H9 (cell line): ENCODE results near the gene FGF12. TPM values are rescaled to one million over a fixed set of nuclear protein-coding genes. Genes with fewer than 3 reads are reported as not detected.

ENCODE experiments used
- DNase-seq: peaks from one replicate; pipeline ENCODE4 v3.0.0-alpha.2; 2017
- H2AFZ ChIP-seq: one replicate; pipeline ENCODE4 v1.6.1; 2013; ENCODE audit warnings: mild to moderate bottlenecking, low read length, control low read depth, moderate library complexity
- H2AK5ac ChIP-seq: 2 replicates; pipeline ENCODE4 v1.6.1; 2013; ENCODE audit warnings: low read length, control low read depth, mixed read lengths; ENCODE audit not compliant: insufficient read length
- H2BK120ac ChIP-seq: one replicate; pipeline ENCODE4 v1.6.1; 2013; ENCODE audit warnings: low read depth, mild to moderate bottlenecking, low read length, control low read depth, inconsistent platforms; ENCODE audit not compliant: poor library complexity, severe bottlenecking
- H2BK12ac ChIP-seq: 2 replicates; pipeline ENCODE4 v1.6.1; 2013; ENCODE audit warnings: low read length, control low read depth, mixed read lengths, low read depth; ENCODE audit not compliant: insufficient read length
- H2BK15ac ChIP-seq: 2 replicates; pipeline ENCODE4 v1.6.1; 2013; ENCODE audit warnings: low read depth, low read length, control low read depth
- H2BK20ac ChIP-seq: one replicate; pipeline ENCODE4 v1.6.1; 2013; ENCODE audit warnings: low read depth, mild to moderate bottlenecking, low read length, control low read depth, inconsistent platforms; ENCODE audit not compliant: poor library complexity, severe bottlenecking
- H2BK5ac ChIP-seq: 2 replicates; pipeline ENCODE4 v1.6.1; 2013; ENCODE audit warnings: low read length, control low read depth, mixed read lengths; ENCODE audit not compliant: insufficient read length
- H3K14ac ChIP-seq: 2 replicates; pipeline ENCODE4 v1.6.1; 2013; ENCODE audit warnings: low read length, control low read depth; ENCODE audit not compliant: insufficient read depth
- H3K18ac ChIP-seq: 2 replicates; pipeline ENCODE4 v1.6.1; 2013; ENCODE audit warnings: low read depth, mild to moderate bottlenecking, mixed read lengths, low read length, control low read depth; ENCODE audit not compliant: insufficient read length
- H3K23ac ChIP-seq: 2 replicates; pipeline ENCODE4 v1.6.1; 2013; ENCODE audit warnings: low read length, control low read depth, mixed read lengths, low read depth; ENCODE audit not compliant: insufficient read length
- H3K23me2 ChIP-seq: 2 replicates; pipeline ENCODE4 v1.6.1; 2013; ENCODE audit warnings: low read depth, mild to moderate bottlenecking, mixed read lengths, low read length, control low read depth; ENCODE audit not compliant: insufficient read length, poor library complexity, severe bottlenecking
- H3K27ac ChIP-seq: 2 replicates; pipeline ENCODE4 v1.5.1; 2013; ENCODE audit warnings: low read length, control low read depth, mixed read lengths, low read depth; ENCODE audit not compliant: insufficient read length
- H3K27me3 ChIP-seq: 2 replicates; pipeline ENCODE4 v1.6.1; 2013; ENCODE audit warnings: low read length, control low read depth, inconsistent platforms; ENCODE audit not compliant: insufficient read depth
- H3K4ac ChIP-seq: 2 replicates; pipeline ENCODE4 v1.6.1; 2013; ENCODE audit warnings: low read depth, mild to moderate bottlenecking, control low read depth, inconsistent platforms, low read length, moderate library complexity
- H3K4me1 ChIP-seq: 2 replicates; pipeline ENCODE4 v1.6.1; 2013; ENCODE audit warnings: low read length, control low read depth, inconsistent platforms; ENCODE audit not compliant: insufficient read depth
- H3K4me2 ChIP-seq: 2 replicates; pipeline ENCODE4 v1.6.1; 2013; ENCODE audit warnings: low read length, control low read depth, mixed read lengths; ENCODE audit not compliant: insufficient read length, insufficient read depth
- H3K56ac ChIP-seq: 2 replicates; pipeline ENCODE4 v1.6.1; 2013; ENCODE audit warnings: low read depth, mild to moderate bottlenecking, mixed read lengths, low read length, control low read depth; ENCODE audit not compliant: insufficient read length
- H3K79me1 ChIP-seq: 2 replicates; pipeline ENCODE4 v1.6.1; 2013; ENCODE audit warnings: low read depth, mild to moderate bottlenecking, moderate library complexity, low read length, control low read depth, inconsistent platforms; ENCODE audit not compliant: insufficient read depth, poor library complexity, severe bottlenecking
- H3K79me2 ChIP-seq: 2 replicates; pipeline ENCODE4 v1.6.1; 2013; ENCODE audit warnings: low read length, control low read depth, inconsistent platforms; ENCODE audit not compliant: insufficient read depth
- H3K9ac ChIP-seq: 2 replicates; pipeline ENCODE4 v1.6.1; 2013; ENCODE audit warnings: low read length, control low read depth, mixed read lengths; ENCODE audit not compliant: insufficient read length; ENCODE audit errors: extremely low read depth
- H3K9me3 ChIP-seq: one replicate; pipeline ENCODE4 v1.6.1; 2013; ENCODE audit warnings: low read depth, low read length, inconsistent platforms; ENCODE audit not compliant: control insufficient read depth
- H3T11ph ChIP-seq: one replicate; pipeline ENCODE4 v1.6.1; 2013; ENCODE audit warnings: mild to moderate bottlenecking, low read length, control low read depth, inconsistent platforms
- H4K20me1 ChIP-seq: one replicate; pipeline ENCODE4 v1.6.1; 2013; ENCODE audit not compliant: control insufficient read depth, insufficient read length, insufficient read depth
- H4K5ac ChIP-seq: 2 replicates; pipeline ENCODE4 v1.6.1; 2013; ENCODE audit warnings: low read depth, mild to moderate bottlenecking, mixed read lengths, low read length, control low read depth; ENCODE audit not compliant: insufficient read length
- H4K8ac ChIP-seq: replicated peaks from 2 replicates; pipeline ENCODE4 v1.6.1; 2013; ENCODE audit warnings: low read length, control low read depth, mixed read lengths, low read depth; ENCODE audit not compliant: insufficient read length
- H4K91ac ChIP-seq: 2 replicates; pipeline ENCODE4 v1.6.1; 2013; ENCODE audit warnings: low read depth, mild to moderate bottlenecking, moderate library complexity, mixed read lengths, low read length, control low read depth; ENCODE audit not compliant: insufficient read length
- H3K27ac Mint-ChIP-seq, 3 experiments: 2 replicates in 2 of 3; 3 replicates in 1 of 3; pipeline ENCODE4 v1.8.0; 2020 to 2021; ENCODE audit warnings: mixed read lengths in 3 of 3, mild to moderate bottlenecking in 1 of 3, moderate library complexity in 1 of 3
- H3K27me3 Mint-ChIP-seq: 2 replicates; pipeline ENCODE4 v1.8.0; 2021; ENCODE audit warnings: low read depth, mild to moderate bottlenecking, moderate library complexity, mixed read lengths
- H3K36me3 Mint-ChIP-seq, 3 experiments: 2 replicates in 2 of 3; 3 replicates in 1 of 3; pipeline ENCODE4 v1.8.0; 2020 to 2021; ENCODE audit warnings: low read depth in 3 of 3, mixed read lengths in 3 of 3; ENCODE audit not compliant: insufficient read depth in 1 of 3
- H3K4me1 Mint-ChIP-seq, 2 experiments: 2 replicates each; pipeline ENCODE4 v1.8.0; 2020; ENCODE audit warnings: mixed read lengths in 2 of 2
- H3K4me3 Mint-ChIP-seq, 2 experiments: 2 replicates in 1 of 2; 3 replicates in 1 of 2; pipeline ENCODE4 v1.8.0; 2020 to 2021; ENCODE audit warnings: mild to moderate bottlenecking in 2 of 2, mixed read lengths in 2 of 2, moderate library complexity in 1 of 2
- H3K9me3 Mint-ChIP-seq, 2 experiments: 2 replicates in 1 of 2; 3 replicates in 1 of 2; pipeline ENCODE4 v1.8.0; 2020; ENCODE audit warnings: mild to moderate bottlenecking in 2 of 2, mixed read lengths in 2 of 2, moderate library complexity in 1 of 2
- whole genome bisulfite sequencing: extraction: QIAGEN DNeasy Blood & Tissue Kit; methylation state at CpG from one replicate; pipeline ENCODE4 v1.1.7; 2013; ENCODE audit warnings: missing lambda C conversion rate, low lambda C conversion rate, mixed read lengths; ENCODE audit not compliant: insufficient read length; ENCODE audit errors: extremely low coverage; 5-methylcytosine and 5-hydroxymethylcytosine counted together
- total RNA-seq: library from RNA; stranded (reverse); gene quantifications from 2 replicates; pipeline ENCODE4 v1.2.1, GENCODE V29; 2021
- TF ChIP-seq, protein P1 (sequence below): fragments of 200-600 bp; sonication (generic); conservative IDR thresholded peaks from 3 replicates; pipeline ENCODE4 v1.8.0; 2021; ENCODE audit warnings: antibody characterized with exemption, mild to moderate bottlenecking

FGF12 gene
- total RNA-seq, 1 experiment from 2014 or later = 5.6 TPM

DNA sequence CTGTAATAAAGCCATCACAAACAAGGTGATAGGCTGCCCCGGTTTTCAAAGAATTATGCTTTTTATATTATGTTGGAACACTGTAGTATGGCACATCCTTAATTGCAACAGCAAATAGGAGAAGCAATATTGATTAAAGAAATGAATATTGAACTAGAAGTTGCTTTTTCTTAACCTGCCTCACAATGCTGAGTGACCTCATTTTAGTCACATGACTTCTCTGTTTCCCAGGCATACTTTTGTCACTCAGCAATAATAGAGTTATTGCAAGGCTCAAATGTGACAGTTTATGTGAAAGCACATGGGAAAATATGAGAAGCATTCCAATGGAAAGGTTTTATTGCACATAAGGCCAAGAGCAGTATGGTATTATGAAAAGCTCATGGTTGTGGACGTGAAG is 400.7 kb downstream of the FGF12 start:
- H3K23me2 ChIP-seq = no peaks in the 10 kb centered on the region
- H3K18ac ChIP-seq = no peak overlapping the region
- H3K9ac ChIP-seq = no peak overlapping the region
- no peaks in the 10 kb centered on the region for H3K4me1 ChIP-seq
- TF ChIP-seq, protein P1, sequence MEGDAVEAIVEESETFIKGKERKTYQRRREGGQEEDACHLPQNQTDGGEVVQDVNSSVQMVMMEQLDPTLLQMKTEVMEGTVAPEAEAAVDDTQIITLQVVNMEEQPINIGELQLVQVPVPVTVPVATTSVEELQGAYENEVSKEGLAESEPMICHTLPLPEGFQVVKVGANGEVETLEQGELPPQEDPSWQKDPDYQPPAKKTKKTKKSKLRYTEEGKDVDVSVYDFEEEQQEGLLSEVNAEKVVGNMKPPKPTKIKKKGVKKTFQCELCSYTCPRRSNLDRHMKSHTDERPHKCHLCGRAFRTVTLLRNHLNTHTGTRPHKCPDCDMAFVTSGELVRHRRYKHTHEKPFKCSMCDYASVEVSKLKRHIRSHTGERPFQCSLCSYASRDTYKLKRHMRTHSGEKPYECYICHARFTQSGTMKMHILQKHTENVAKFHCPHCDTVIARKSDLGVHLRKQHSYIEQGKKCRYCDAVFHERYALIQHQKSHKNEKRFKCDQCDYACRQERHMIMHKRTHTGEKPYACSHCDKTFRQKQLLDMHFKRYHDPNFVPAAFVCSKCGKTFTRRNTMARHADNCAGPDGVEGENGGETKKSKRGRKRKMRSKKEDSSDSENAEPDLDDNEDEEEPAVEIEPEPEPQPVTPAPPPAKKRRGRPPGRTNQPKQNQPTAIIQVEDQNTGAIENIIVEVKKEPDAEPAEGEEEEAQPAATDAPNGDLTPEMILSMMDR = no peak
- no peaks in the 10 kb centered on the region for H3K27me3 Mint-ChIP-seq
- no peak overlapping the region for H2AFZ ChIP-seq
- H3K79me2 ChIP-seq = no peaks in the 10 kb centered on the region
- H3K14ac ChIP-seq = no peak overlapping the region
- H3K56ac ChIP-seq = no peak overlapping the region
- H2BK20ac ChIP-seq = no peak overlapping the region
- H3K36me3 Mint-ChIP-seq = no peaks in the 10 kb centered on the region
- H4K8ac ChIP-seq = no peak overlapping the region
- H3K9me3 Mint-ChIP-seq = no peaks in the 10 kb centered on the region; a peak in 1 of 5 replicates
- H2AK5ac ChIP-seq = no peak overlapping the region
- no peak overlapping the region for H3K27ac Mint-ChIP-seq
- no peaks in the 10 kb centered on the region for H3K27me3 ChIP-seq
- H4K5ac ChIP-seq = no peak overlapping the region
- H3K23ac ChIP-seq = no peak overlapping the region
- peaks cover 0 to 8% of the 10 kb centered on the region in 2 experiments; a peak in 2 of 4 replicates for H3K4me1 Mint-ChIP-seq
- H2BK12ac ChIP-seq = no peak overlapping the region
- H3K9me3 ChIP-seq = no peaks in the 10 kb centered on the region
- H3T11ph ChIP-seq = no peak overlapping the region
- H4K20me1 ChIP-seq = no peaks in the 10 kb centered on the region
- H2BK5ac ChIP-seq = no peak overlapping the region
- no peak overlapping the region for H4K91ac ChIP-seq
- no peaks in the 10 kb centered on the region for H3K79me1 ChIP-seq
- H3K27ac ChIP-seq = no peak overlapping the region
- H2BK15ac ChIP-seq = no peak overlapping the region
- H3K4me2 ChIP-seq = no peak overlapping the region
- no CpG with 5 or more reads among the region's 2 CpGs for WGBS
- H3K4ac ChIP-seq = no peak overlapping the region
- no peak for DNase-seq
- no peak overlapping the region for H2BK120ac ChIP-seq
- H3K4me3 Mint-ChIP-seq = no peak overlapping the region
